ENCODE measurements around the gene CASP5. TPM values are rescaled to one million over a fixed set of nuclear protein-coding genes. Genes with fewer than 3 reads are reported as not detected.

CASP5 gene
- polyA plus RNA-seq, 1 donor from 2014 or later: not detected

DNA sequence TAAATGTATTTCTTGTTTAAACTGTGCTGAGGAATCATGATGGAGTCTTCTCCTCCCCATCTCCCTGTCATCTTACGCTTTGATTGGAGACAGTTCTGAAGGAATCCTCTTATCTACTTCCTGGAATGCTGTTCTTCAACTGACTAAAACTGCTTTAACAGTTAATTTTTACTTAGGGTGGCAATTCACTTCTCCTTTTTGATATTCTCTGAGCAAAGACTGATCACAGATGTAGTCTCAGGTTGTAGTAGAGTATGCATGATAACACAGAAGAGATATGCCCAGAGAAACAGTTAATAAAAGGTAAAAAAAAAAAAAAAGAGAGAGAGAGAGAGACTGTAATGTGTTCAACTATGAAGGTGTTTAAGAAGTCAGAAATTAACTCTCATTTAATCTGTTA, 1.4 kb upstream of the CASP5 start:
- H3K79me2 ChIP-seq (replicated peaks; ENCODE audit: insufficient read depth, low read length): no peaks in the 10 kb centered on the region
- H3K9ac ChIP-seq (ENCODE audit: low read length): no peak overlapping the region
- no peaks in the 10 kb centered on the region for H3K9me3 ChIP-seq (ENCODE audit: low read length)
- TF ChIP-seq SMC3 (conservative IDR thresholded peaks at IDR 0.05; ENCODE audit: poor library complexity): no peak
- no peaks in the 10 kb centered on the region for H3F3A ChIP-seq (ENCODE audit: insufficient read depth, low read length, poor library complexity, severe bottlenecking)
- H3K36me3 ChIP-seq (ENCODE audit: insufficient read depth, low read length): no peaks in the 10 kb centered on the region
- no peak overlapping the region for H3K27ac ChIP-seq (ENCODE audit: low read length)
- H3K9me2 ChIP-seq (ENCODE audit: insufficient read depth, low read length): no peaks in the 10 kb centered on the region
- H4K20me1 ChIP-seq (ENCODE audit: insufficient read depth): no peaks in the 10 kb centered on the region
- no peak overlapping the region for H2AFZ ChIP-seq (ENCODE audit: low read depth, low read length)
- H3K4me3 ChIP-seq (ENCODE audit: low read length): no peak overlapping the region
- H3K27me3 ChIP-seq (ENCODE audit: insufficient read depth, low read depth, low read length): no peaks in the 10 kb centered on the region
- H3K4me2 ChIP-seq (ENCODE audit: low read length): no peak overlapping the region

DNA sequence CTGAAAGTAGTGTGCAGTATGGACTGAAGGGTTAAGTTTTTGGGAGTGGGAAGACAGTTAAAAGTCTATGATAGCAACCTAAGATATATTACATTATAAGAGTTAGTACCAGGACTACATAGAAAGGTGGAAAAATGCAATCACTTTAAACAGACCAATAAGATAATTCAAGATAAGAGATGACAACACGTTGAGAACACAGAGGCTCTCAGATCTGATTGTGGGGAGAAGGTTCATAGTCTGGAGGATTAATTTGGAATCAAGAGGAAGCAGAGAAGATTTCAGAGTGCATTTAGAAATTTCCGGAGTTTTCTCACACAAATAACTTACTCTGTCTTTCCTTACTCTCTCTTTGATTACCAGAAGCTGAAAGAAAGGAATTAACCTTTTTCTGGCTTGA, 441 bp downstream of the CASP5 start:
- no peaks in the 10 kb centered on the region for H3K27me3 ChIP-seq (ENCODE audit: insufficient read depth, low read depth, low read length)
- H3K27ac ChIP-seq (ENCODE audit: low read length): no peak overlapping the region
- TF ChIP-seq EP300 (conservative IDR thresholded peaks at IDR 0.05; ENCODE audit: poor library complexity, severe bottlenecking) (no peak), POLR2AphosphoS5 (IDR thresholded peaks at IDR 0.05) (no peak), TAF1 (IDR thresholded peaks at IDR 0.05; ENCODE audit: low read depth) (no peak), SMC3 (conservative IDR thresholded peaks at IDR 0.05; ENCODE audit: poor library complexity) (no peak), RAD21 (conservative IDR thresholded peaks at IDR 0.05) (no peak), MXI1 (conservative IDR thresholded peaks at IDR 0.05; ENCODE audit: poor library complexity, severe bottlenecking) (no peak), EZH2 (IDR thresholded peaks at IDR 0.05; ENCODE audit: borderline replicate concordance, insufficient read depth, low read length, poor library complexity, severe bottlenecking) (no peak)
- TF ChIP-seq, protein P1, sequence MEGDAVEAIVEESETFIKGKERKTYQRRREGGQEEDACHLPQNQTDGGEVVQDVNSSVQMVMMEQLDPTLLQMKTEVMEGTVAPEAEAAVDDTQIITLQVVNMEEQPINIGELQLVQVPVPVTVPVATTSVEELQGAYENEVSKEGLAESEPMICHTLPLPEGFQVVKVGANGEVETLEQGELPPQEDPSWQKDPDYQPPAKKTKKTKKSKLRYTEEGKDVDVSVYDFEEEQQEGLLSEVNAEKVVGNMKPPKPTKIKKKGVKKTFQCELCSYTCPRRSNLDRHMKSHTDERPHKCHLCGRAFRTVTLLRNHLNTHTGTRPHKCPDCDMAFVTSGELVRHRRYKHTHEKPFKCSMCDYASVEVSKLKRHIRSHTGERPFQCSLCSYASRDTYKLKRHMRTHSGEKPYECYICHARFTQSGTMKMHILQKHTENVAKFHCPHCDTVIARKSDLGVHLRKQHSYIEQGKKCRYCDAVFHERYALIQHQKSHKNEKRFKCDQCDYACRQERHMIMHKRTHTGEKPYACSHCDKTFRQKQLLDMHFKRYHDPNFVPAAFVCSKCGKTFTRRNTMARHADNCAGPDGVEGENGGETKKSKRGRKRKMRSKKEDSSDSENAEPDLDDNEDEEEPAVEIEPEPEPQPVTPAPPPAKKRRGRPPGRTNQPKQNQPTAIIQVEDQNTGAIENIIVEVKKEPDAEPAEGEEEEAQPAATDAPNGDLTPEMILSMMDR (IDR thresholded peaks at IDR 0.05; ENCODE audit: poor library complexity, severe bottlenecking): no peak
- TF ChIP-seq, protein P2, sequence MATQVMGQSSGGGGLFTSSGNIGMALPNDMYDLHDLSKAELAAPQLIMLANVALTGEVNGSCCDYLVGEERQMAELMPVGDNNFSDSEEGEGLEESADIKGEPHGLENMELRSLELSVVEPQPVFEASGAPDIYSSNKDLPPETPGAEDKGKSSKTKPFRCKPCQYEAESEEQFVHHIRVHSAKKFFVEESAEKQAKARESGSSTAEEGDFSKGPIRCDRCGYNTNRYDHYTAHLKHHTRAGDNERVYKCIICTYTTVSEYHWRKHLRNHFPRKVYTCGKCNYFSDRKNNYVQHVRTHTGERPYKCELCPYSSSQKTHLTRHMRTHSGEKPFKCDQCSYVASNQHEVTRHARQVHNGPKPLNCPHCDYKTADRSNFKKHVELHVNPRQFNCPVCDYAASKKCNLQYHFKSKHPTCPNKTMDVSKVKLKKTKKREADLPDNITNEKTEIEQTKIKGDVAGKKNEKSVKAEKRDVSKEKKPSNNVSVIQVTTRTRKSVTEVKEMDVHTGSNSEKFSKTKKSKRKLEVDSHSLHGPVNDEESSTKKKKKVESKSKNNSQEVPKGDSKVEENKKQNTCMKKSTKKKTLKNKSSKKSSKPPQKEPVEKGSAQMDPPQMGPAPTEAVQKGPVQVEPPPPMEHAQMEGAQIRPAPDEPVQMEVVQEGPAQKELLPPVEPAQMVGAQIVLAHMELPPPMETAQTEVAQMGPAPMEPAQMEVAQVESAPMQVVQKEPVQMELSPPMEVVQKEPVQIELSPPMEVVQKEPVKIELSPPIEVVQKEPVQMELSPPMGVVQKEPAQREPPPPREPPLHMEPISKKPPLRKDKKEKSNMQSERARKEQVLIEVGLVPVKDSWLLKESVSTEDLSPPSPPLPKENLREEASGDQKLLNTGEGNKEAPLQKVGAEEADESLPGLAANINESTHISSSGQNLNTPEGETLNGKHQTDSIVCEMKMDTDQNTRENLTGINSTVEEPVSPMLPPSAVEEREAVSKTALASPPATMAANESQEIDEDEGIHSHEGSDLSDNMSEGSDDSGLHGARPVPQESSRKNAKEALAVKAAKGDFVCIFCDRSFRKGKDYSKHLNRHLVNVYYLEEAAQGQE (IDR thresholded peaks at IDR 0.05; ENCODE audit: borderline replicate concordance): no peak
- no peaks in the 10 kb centered on the region for H3K79me2 ChIP-seq (replicated peaks; ENCODE audit: insufficient read depth, low read length)
- no peak overlapping the region for H2AFZ ChIP-seq (ENCODE audit: low read depth, low read length)
- no peaks in the 10 kb centered on the region for H3K9me2 ChIP-seq (ENCODE audit: insufficient read depth, low read length)
- no peak overlapping the region for H3K4me2 ChIP-seq (ENCODE audit: low read length)
- H3K36me3 ChIP-seq (ENCODE audit: insufficient read depth, low read length): no peaks in the 10 kb centered on the region
- H3K9ac ChIP-seq (ENCODE audit: low read length): no peak overlapping the region
- no peaks in the 10 kb centered on the region for H3K9me3 ChIP-seq (ENCODE audit: low read length)
- no peaks in the 10 kb centered on the region for H4K20me1 ChIP-seq (ENCODE audit: insufficient read depth)
- H3K4me3 ChIP-seq (ENCODE audit: low read length): no peak overlapping the region
- no peaks in the 10 kb centered on the region for H3F3A ChIP-seq (ENCODE audit: insufficient read depth, low read length, poor library complexity, severe bottlenecking)

DNA sequence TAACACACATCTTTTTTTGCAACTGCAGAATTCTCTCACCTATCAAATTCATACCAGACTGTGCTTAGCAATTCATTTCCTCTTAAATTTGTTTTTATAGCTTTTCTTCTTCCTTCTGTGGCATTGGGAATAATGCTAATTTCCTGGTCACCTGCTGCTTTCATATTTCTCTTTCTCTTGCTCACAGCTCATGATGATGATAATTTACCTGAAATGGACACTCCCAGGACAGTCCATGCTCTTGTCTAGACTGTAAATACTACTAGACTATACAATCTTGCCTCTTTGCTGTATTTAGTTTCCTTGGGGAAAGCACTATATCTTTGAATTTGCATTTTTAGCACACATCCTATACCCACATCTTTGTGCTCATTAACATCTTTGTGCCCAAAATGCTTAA, 15.5 kb downstream of the CASP5 start:
- H3K79me2 ChIP-seq (replicated peaks; ENCODE audit: insufficient read depth, low read length): no peaks in the 10 kb centered on the region
- no peaks in the 10 kb centered on the region for H3K9me2 ChIP-seq (ENCODE audit: insufficient read depth, low read length)
- H3K36me3 ChIP-seq (ENCODE audit: insufficient read depth, low read length): no peaks in the 10 kb centered on the region
- no peak overlapping the region for H3K4me3 ChIP-seq (ENCODE audit: low read length)
- H4K20me1 ChIP-seq (ENCODE audit: insufficient read depth): no peaks in the 10 kb centered on the region
- no peak overlapping the region for H3K27ac ChIP-seq (ENCODE audit: low read length)
- H3K4me2 ChIP-seq (ENCODE audit: low read length): no peak overlapping the region
- H3F3A ChIP-seq (ENCODE audit: insufficient read depth, low read length, poor library complexity, severe bottlenecking): no peaks in the 10 kb centered on the region
- TF ChIP-seq RAD21 (conservative IDR thresholded peaks at IDR 0.05) (no peak), POLR2AphosphoS5 (IDR thresholded peaks at IDR 0.05) (no peak), EP300 (conservative IDR thresholded peaks at IDR 0.05; ENCODE audit: poor library complexity, severe bottlenecking) (no peak), MXI1 (conservative IDR thresholded peaks at IDR 0.05; ENCODE audit: poor library complexity, severe bottlenecking) (no peak), TAF1 (IDR thresholded peaks at IDR 0.05; ENCODE audit: low read depth) (no peak), SMC3 (conservative IDR thresholded peaks at IDR 0.05; ENCODE audit: poor library complexity) (no peak), EZH2 (IDR thresholded peaks at IDR 0.05; ENCODE audit: borderline replicate concordance, insufficient read depth, low read length, poor library complexity, severe bottlenecking) (no peak)
- TF ChIP-seq, protein P1 (IDR thresholded peaks at IDR 0.05; ENCODE audit: poor library complexity, severe bottlenecking): no peak
- TF ChIP-seq, protein P2 (IDR thresholded peaks at IDR 0.05; ENCODE audit: borderline replicate concordance): no peak
- H3K9ac ChIP-seq (ENCODE audit: low read length): no peak overlapping the region
- no peaks in the 10 kb centered on the region for H3K9me3 ChIP-seq (ENCODE audit: low read length)
- H3K27me3 ChIP-seq (ENCODE audit: insufficient read depth, low read depth, low read length): no peaks in the 10 kb centered on the region
- no peak overlapping the region for H2AFZ ChIP-seq (ENCODE audit: low read depth, low read length)
